HG03064 (cell line): ENCODE results near the gene MAP3K9.

Source experiments
- ATAC-seq: cut with Tn5 transposase; IDR thresholded peaks from one replicate; pipeline ENCODE4 v1.9.1; 2021; ENCODE audit warnings: low read depth; ENCODE audit not compliant: unreplicated experiment

Gene MAP3K9

DNA sequence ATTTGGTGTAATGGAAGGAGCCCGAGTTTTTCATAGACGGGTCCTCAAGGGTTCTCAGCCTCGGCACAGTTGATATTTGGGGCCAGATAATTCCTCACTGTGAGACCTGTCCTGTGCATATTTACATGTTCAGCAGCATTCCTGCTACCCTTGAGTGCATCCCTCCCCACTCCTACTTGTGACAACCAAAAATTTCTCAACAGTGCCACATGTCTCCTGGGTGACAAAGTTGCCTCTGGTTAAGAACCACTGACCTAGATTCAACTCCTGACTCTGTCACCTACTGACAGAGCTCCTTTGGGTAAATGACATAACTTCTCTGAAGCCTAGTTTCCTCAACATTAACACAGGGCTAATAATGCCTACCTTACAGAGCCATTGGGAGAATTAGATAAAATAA is 107.2 kb downstream of the MAP3K9 start:
- ATAC-seq: no peak

DNA sequence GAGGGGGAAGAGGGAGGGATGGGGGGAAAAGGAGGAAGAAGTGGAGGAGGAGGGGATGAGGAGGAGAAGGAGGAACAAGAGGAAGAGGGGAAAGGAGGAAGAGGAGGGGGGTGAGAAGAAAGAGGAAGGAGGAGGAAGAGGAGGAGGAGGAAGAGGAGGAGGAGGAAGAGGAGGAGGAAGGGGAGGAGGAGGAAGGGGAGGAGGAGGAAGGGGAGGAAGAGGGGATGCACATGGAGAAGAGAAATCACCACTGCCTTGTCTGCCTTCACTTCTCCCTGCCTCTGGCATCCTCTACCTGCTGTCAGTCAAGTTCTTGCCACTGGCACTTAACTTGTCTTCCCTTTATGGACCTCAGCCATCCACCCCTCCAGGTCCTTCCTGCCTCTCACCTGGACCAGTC is 107.7 kb downstream of the MAP3K9 start:
- no peak for ATAC-seq

GRCh38 chr14:70700955-70701585 is 108.2 kb downstream of the MAP3K9 start:
- ATAC-seq: no peak

GRCh38 chr14:70699646-70700045 is 109.7 kb downstream of the MAP3K9 start:
- ATAC-seq: no peak

DNA sequence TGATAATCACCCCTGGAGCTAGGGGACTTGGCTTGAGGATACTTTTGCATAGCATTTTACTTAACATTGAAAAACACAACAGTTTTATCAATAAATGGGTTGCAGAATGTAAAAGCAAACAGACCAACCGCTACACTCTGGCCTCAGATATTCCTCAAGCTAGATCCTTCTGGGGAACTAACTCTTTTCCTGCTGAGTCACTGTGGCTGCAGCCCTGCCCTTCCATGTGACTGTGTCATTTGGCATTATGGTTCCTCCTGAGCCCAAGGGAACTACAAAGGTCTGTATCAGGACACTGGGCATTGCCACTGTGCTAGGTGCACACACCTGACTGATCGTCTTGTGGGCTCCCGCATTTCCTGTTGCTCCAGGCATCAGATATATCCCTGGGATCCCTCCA is 111.0 kb downstream of the MAP3K9 start:
- ATAC-seq: no peak

GRCh38 chr14:70697701-70698100 is 111.6 kb downstream of the MAP3K9 start:
- no peak for ATAC-seq

DNA sequence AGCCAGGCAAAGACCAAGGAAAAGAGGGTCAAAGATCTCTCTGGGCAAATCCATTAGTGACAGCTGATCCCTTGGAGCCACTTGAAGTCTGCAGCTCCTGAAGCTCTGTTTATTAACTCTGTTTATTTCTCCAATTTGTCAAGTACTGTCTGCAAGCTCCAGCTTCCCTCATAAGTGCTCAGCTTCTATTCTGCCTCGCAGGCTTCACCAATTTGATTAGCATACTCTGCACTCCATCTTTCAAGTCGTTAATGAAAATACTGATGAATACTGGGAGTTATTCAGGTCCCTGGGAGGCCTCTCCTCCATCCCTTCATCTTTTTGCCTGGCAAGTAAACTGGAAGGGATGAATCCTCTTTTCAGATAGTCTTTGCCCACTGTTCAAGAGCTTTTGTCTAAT is 113.3 kb downstream of the MAP3K9 start:
- ATAC-seq: no peak

- no peak for ATAC-seq
Observed at GRCh38 chr14:70692210-70692609, 117.1 kb downstream of the MAP3K9 start.

- ATAC-seq: no peak
Observed at GRCh38 chr14:70685474-70686197, 123.7 kb downstream of the MAP3K9 start.

- no peak for ATAC-seq
Observed at GRCh38 chr14:70683983-70684382, 125.3 kb downstream of the MAP3K9 start.

DNA sequence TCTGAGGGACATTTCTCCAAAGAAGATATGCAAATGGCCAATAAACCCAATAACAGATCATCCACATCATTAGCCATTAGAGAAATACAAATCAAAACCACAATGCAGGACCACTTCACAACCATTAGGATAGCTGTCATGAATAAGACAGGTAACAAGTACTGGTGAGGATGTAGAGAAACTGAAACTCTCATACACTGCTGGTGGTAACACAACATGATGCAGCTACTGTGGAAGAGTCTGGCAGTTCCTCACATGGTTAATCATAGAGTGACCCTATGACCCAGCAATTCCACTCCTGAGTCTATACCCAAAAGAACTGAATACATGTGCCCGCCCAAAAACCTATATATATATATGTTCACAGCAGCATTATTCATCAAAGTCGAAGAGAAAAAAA is 128.6 kb downstream of the MAP3K9 start:
- no peak for ATAC-seq

GRCh38 chr14:70677341-70677740 is 132.0 kb downstream of the MAP3K9 start:
- no peak for ATAC-seq
